Chondrocyte (in vitro differentiated cells): ENCODE data around the gene TLDC2. TPM values are rescaled to one million over a fixed set of nuclear protein-coding genes. Genes with fewer than 3 reads are reported as not detected.
A peak's percentile ranks its signal among the peaks of the same experiment; 100 is the strongest.

ENCODE experiments used
- DNase-seq: peaks from one replicate; pipeline ENCODE4 v3.0.0; 2021; ENCODE audit warnings: mixed read lengths, low spot score
- H3K27ac Mint-ChIP-seq: one replicate; pipeline ENCODE4 v1.8.0; 2021; ENCODE audit warnings: mild to moderate bottlenecking, moderate library complexity, mixed read lengths; ENCODE audit not compliant: unreplicated experiment
- H3K27me3 Mint-ChIP-seq: 2 replicates; pipeline ENCODE4 v1.8.0; 2021; ENCODE audit warnings: low read depth, mixed read lengths
- H3K36me3 Mint-ChIP-seq: 2 replicates; pipeline ENCODE4 v1.8.0; 2021; ENCODE audit warnings: low read depth, mixed read lengths
- H3K4me1 Mint-ChIP-seq: 2 replicates; pipeline ENCODE4 v1.8.0; 2021; ENCODE audit warnings: low read depth, mild to moderate bottlenecking, mixed read lengths
- H3K4me3 Mint-ChIP-seq: one replicate; pipeline ENCODE4 v1.8.0; 2021; ENCODE audit warnings: mild to moderate bottlenecking, moderate library complexity, mixed read lengths; ENCODE audit not compliant: unreplicated experiment
- H3K9me3 Mint-ChIP-seq: 2 replicates; pipeline ENCODE4 v1.8.0; 2021; ENCODE audit warnings: low read depth, mixed read lengths
- CTCF ChIP-seq: fragments of 200-600 bp; sonication (generic); IDR thresholded peaks from 2 replicates; pipeline ENCODE4 v1.5.0; 2021; ENCODE audit warnings: antibody characterized with exemption, mild to moderate bottlenecking, moderate library complexity
- long read RNA-seq: library from polyadenylated mRNA; stranded (forward); transcript quantifications from one replicate; pipeline ENCODE4 v2.0.0, GENCODE V29; 2021
- total RNA-seq: library from RNA; stranded (reverse); gene quantifications from 3 replicates; pipeline ENCODE4 v1.2.1, GENCODE V29; 2021

The TLDC2 gene
- total RNA-seq, result not detected in 3 replicates
- long read RNA-seq, partial matches to known transcripts, result 0 of 2 reads
- long read RNA-seq, other reads (novel, unspliced or antisense), result 2 of 2 reads

- Mint-ChIP-seq H3K9me3 (no peaks in the 10 kb centered on the region), H3K36me3 (no peaks in the 10 kb centered on the region), H3K27ac (peak within 1 kb of the TSS; percentile 41), H3K4me3 (no peak within 1 kb of the TSS), H3K4me1 (peaks cover 2% of the 10 kb centered on the region), H3K27me3 (peaks cover 4% of the 10 kb centered on the region)
- TF ChIP-seq CTCF, result no peak
- no peak for DNase-seq
Measured at GRCh38 chr20:36875702-36876472, at the start of gene TLDC2. Gene TLDC2 (plus strand): TSS chr20:36876138. CDS start chr20:36876175, 37 bp downstream.

- no peaks in the 10 kb centered on the region for H3K27me3 Mint-ChIP-seq
- DNase-seq, result no peak
- H3K27ac Mint-ChIP-seq, result peak overlapping the region; percentile 51
- H3K36me3 Mint-ChIP-seq, result peaks cover 22% of the 10 kb centered on the region
- no peak overlapping the region for H3K4me3 Mint-ChIP-seq
- TF ChIP-seq CTCF, result no peak
- H3K9me3 Mint-ChIP-seq, result no peaks in the 10 kb centered on the region
- peaks cover 38% of the 10 kb centered on the region for H3K4me1 Mint-ChIP-seq
Measured at GRCh38 chr20:36826554-36827244, 49.2 kb upstream of the TLDC2 start.

GRCh38 chr20:36827541-36828279 is 48.2 kb upstream of the TLDC2 start:
- TF ChIP-seq CTCF, result no peak
- Mint-ChIP-seq H3K27me3 (no peaks in the 10 kb centered on the region), H3K36me3 (peaks cover 22% of the 10 kb centered on the region), H3K9me3 (no peaks in the 10 kb centered on the region), H3K4me1 (peaks cover 40% of the 10 kb centered on the region), H3K27ac (peak overlapping the region; percentile 15), H3K4me3 (no peak overlapping the region)
- DNase-seq, result no peak

- DNase-seq, result no peak
- no peaks in the 10 kb centered on the region for H3K9me3 Mint-ChIP-seq
Measured at GRCh38 chr20:36830791-36831691, 44.9 kb upstream of the TLDC2 start.

More at GRCh38 chr20:36830791-36831691, 44.9 kb upstream of the TLDC2 start:
- Mint-ChIP-seq H3K27me3 (no peaks in the 10 kb centered on the region), H3K36me3 (peaks cover 13% of the 10 kb centered on the region), H3K4me1 (peaks cover 36% of the 10 kb centered on the region), H3K4me3 (no peak overlapping the region), H3K27ac (no peak overlapping the region)
- TF ChIP-seq CTCF, result peak; percentile 26
